Endothelial cell of hepatic sinusoid (primary cell): ENCODE measurements around the gene HECTD4.

Source experiments
- in situ Hi-C: cut with HindIII; loops from 2 replicates; pipeline ENCODE4 v1.10.0; 2017; ENCODE audit warnings: low sequenced_read_pairs

The HECTD4 gene

GRCh38 chr12:112185093-112185923 is 196.9 kb downstream of the HECTD4 start:
- in situ Hi-C loops: loop anchor here (5.0 kb wide), 1 partner anchor 43 kb away; no protein-coding TSS in a partner anchor

- in situ Hi-C loops: no loop called here
Observed at GRCh38 chr12:112184056-112184887, 198.0 kb downstream of the HECTD4 start.

GRCh38 chr12:112183141-112184021 is 198.8 kb downstream of the HECTD4 start:
- in situ Hi-C loops: no loop called here

GRCh38 chr12:112182499-112182898 is 199.7 kb downstream of the HECTD4 start:
- in situ Hi-C loops: no loop called here

- in situ Hi-C loops: no loop called here
Observed at GRCh38 chr12:112180422-112180821, 201.8 kb downstream of the HECTD4 start.

- in situ Hi-C loops: no loop called here
Observed at GRCh38 chr12:112179916-112180315, 202.3 kb downstream of the HECTD4 start.

GRCh38 chr12:112179341-112179740 is 202.9 kb downstream of the HECTD4 start:
- in situ Hi-C loops: no loop called here

GRCh38 chr12:112178796-112179195 is 203.4 kb downstream of the HECTD4 start:
- in situ Hi-C loops: no loop called here

- in situ Hi-C loops: no loop called here
Observed at GRCh38 chr12:112176321-112177010, 205.8 kb downstream of the HECTD4 start.

- in situ Hi-C loops: no loop called here
Observed at GRCh38 chr12:112175361-112176155, 206.7 kb downstream of the HECTD4 start.

GRCh38 chr12:112172556-112173324 is 209.5 kb downstream of the HECTD4 start:
- in situ Hi-C loops: no loop called here

GRCh38 chr12:112170971-112171596 is 211.1 kb downstream of the HECTD4 start:
- in situ Hi-C loops: no loop called here

GRCh38 chr12:112170376-112170775 is 211.9 kb downstream of the HECTD4 start:
- in situ Hi-C loops: no loop called here

GRCh38 chr12:112169966-112170365 is 212.3 kb downstream of the HECTD4 start:
- in situ Hi-C loops: no loop called here

- in situ Hi-C loops: no loop called here
Observed at GRCh38 chr12:112169161-112169872, 212.9 kb downstream of the HECTD4 start.

- in situ Hi-C loops: no loop called here
Observed at GRCh38 chr12:112168561-112168971, 213.7 kb downstream of the HECTD4 start.

GRCh38 chr12:112167718-112168525 is 214.3 kb downstream of the HECTD4 start:
- in situ Hi-C loops: no loop called here
